Omental fat pad (tissue), 4 donors: ENCODE data around the gene PSME1. TPM values are rescaled to one million over a fixed set of nuclear protein-coding genes. Genes with fewer than 3 reads are reported as not detected.

Source experiments
- ATAC-seq: fragments of 150-250 bp; one replicate; pipeline ENCODE4 v1.9.1; 2016; ENCODE audit warnings: mild to moderate bottlenecking, moderate library complexity; ENCODE audit not compliant: low FRiP score
- DNase-seq: peaks from one replicate; pipeline ENCODE4 v3.0.0-alpha.2; 2019; ENCODE audit warnings: low spot score
- small RNA-seq: library from RNA; depleted of rRNA; stranded (forward); fragments of <200 nt; gene quantifications from one replicate; pipeline ENCODE3, GENCODE V24; 2016
- total RNA-seq, 4 donors: library from RNA; depleted of rRNA; stranded (reverse); fragments of >200 nt; gene quantifications; one replicate each; pipeline ENCODE4 v1.1.0, GENCODE V29; 2016
- TF ChIP-seq, protein P1 (sequence below), 3 donors: fragments of 450-650 bp; IDR thresholded peaks; one replicate each; pipeline ENCODE4 v1.5.1; 2016 to 2017; ENCODE audit warnings: antibody characterized with exemption in 3 of 3, mild to moderate bottlenecking in 3 of 3, moderate library complexity in 2 of 3

The PSME1 gene
- total RNA-seq, 4 donors from 2014 or later: 89.1 to 158 (median 96.8) TPM

DNA sequence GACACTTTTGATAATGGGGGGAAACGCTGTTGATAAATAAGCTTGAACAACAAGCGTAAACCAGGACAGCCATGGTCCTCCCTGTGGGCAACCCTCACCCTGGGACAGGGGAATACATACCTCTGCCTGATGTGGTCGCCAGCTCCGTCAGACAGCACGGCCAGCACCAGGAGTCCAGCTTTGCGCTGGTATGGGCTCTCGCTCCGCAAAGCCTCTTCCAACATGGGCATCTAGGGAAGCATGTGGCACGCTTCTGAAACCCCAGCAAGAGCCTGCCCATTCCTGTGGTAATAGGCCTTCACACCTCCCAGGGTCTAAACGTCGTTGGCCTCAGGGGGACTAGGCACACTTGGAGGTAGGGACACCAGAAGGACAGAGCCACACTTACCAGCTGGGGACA is 49.7 kb downstream of the PSME1 start:
- TF ChIP-seq, protein P1, sequence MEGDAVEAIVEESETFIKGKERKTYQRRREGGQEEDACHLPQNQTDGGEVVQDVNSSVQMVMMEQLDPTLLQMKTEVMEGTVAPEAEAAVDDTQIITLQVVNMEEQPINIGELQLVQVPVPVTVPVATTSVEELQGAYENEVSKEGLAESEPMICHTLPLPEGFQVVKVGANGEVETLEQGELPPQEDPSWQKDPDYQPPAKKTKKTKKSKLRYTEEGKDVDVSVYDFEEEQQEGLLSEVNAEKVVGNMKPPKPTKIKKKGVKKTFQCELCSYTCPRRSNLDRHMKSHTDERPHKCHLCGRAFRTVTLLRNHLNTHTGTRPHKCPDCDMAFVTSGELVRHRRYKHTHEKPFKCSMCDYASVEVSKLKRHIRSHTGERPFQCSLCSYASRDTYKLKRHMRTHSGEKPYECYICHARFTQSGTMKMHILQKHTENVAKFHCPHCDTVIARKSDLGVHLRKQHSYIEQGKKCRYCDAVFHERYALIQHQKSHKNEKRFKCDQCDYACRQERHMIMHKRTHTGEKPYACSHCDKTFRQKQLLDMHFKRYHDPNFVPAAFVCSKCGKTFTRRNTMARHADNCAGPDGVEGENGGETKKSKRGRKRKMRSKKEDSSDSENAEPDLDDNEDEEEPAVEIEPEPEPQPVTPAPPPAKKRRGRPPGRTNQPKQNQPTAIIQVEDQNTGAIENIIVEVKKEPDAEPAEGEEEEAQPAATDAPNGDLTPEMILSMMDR (IDR thresholded peaks at IDR 0.05): no peak
- DNase-seq: no peak
- ATAC-seq: no peak

DNA sequence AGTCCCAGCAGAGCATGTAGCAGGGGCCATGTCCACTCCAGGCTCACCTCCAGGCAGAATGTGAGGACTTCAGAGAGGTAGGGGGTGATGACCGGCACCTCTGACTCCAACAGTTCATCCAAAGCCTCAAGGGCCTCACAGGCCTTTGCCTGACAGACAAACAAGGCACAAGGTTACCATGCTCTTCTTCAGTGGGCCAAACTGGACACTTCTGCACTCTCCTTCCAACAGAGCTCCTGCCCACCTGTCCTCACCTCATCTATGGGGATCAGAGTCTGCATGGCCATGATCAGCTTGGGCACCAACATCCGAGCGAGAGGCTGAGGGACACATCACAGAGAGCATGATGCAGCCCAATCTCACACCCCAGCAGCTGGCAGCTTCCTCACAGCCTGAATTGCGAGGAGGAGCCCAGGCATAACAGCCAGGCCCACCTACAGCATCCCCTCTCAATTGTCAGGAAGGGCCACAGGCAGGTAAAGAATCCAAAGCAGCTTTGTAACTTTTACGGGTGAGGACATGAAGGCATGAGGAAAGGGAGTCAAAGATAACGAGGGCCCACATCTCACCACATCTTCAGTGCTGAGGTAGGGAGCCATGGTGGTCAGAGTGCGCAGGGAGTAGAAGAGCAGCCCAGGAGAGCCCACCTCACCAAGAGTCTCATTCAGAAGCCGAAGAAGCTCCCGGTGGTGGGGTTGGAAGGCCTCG is 51.0 kb downstream of the PSME1 start:
- ATAC-seq: no peak
- DNase-seq: no peak
- TF ChIP-seq, protein P1 (IDR thresholded peaks at IDR 0.05): no peak

DNA sequence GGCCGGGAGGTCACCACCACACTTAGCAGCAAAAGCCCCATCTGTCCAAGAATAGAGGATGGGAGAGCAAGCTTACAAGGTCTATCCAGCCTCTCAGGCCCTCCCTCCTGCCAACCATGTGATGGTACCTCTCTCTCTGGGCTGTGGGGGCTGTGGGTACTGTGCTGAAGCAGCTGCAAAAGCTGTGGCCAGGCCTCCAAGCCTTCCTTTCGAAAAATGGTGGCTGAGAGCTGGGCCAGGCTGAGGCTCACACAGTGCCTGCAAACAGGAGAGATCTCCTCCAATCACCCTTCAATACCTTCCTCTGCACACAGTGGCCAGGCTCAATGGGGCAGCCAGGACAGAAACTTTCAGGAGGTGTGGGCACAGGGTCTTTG is 51.5 kb downstream of the PSME1 start:
- ATAC-seq (no peak), DNase-seq (no peak)
- TF ChIP-seq, protein P1 (IDR thresholded peaks at IDR 0.05): no peak

Small RNAs within 50 kb of the gene (small RNA-seq; reads per million reads assigned to genes)
- not detected for gene IPO4
- not detected for gene IRF9
- gene RNA5SP383: 0.52 reads per million

Other genes starting within 250 kb of the PSME1 start
- gene DHRS4, start 182.4 kb upstream of the PSME1 start, total RNA-seq: 10 to 100 TPM; 29.8 to 57.0 (median 48.0) TPM
- 10 to 100 TPM; 10.6 to 17.7 (median 15.2) TPM for gene DHRS4L2, start 147.3 kb upstream of the PSME1 start, total RNA-seq
- gene CARMIL3, start 84.2 kb upstream of the PSME1 start, total RNA-seq: under 1 TPM; 0.06 to 0.72 (median 0.30) TPM
- gene CPNE6, start 64.6 kb upstream of the PSME1 start, total RNA-seq: not detected
- gene PCK2, start 41.9 kb upstream of the PSME1 start, total RNA-seq: 10 to 100 TPM; 33.6 to 53.4 (median 42.9) TPM
- 10 to 100 TPM; 50.1 to 76.0 (median 54.4) TPM for gene DCAF11, start 21.4 kb upstream of the PSME1 start, total RNA-seq
- gene NRL, start 21.2 kb upstream of the PSME1 start, total RNA-seq: 1 to 10 TPM in 3 of 4 donors, under 1 TPM in 1; 0.94 to 4.3 (median 1.3) TPM
- gene FITM1, start 5.5 kb upstream of the PSME1 start, total RNA-seq: 1 to 10 TPM in 2 of 4 donors, under 1 TPM in 1, not detected in 1; 0.96 to 2.8 (median 1.2) TPM
- 10 to 100 TPM in 2 of 4 donors, 1 to 10 TPM in 2; 6.3 to 15.3 (median 10.0) TPM for gene EMC9, start 5.4 kb downstream of the PSME1 start, total RNA-seq
- 10 to 100 TPM; 32.8 to 86.4 (median 70.3) TPM for gene PSME2, start 10.4 kb downstream of the PSME1 start, total RNA-seq
- gene RNF31, start 11.3 kb downstream of the PSME1 start, total RNA-seq: 10 to 100 TPM; 26.6 to 64.2 (median 37.8) TPM
- 100 to 1,000 TPM in 1 of 4 donors, 10 to 100 TPM in 3; 39.4 to 126 (median 66.3) TPM for gene IRF9, start 25.1 kb downstream of the PSME1 start, total RNA-seq
- gene REC8, start 35.9 kb downstream of the PSME1 start, total RNA-seq: 10 to 100 TPM in 3 of 4 donors, 1 to 10 TPM in 1; 6.7 to 31.4 (median 16.3) TPM
- gene IPO4, start 52.6 kb downstream of the PSME1 start, total RNA-seq: 100 to 1,000 TPM in 1 of 4 donors, 10 to 100 TPM in 3; 24.1 to 108 (median 34.4) TPM
- 10 to 100 TPM; 54.9 to 65.5 (median 60.9) TPM for gene TM9SF1, start 59.2 kb downstream of the PSME1 start, total RNA-seq
- under 1 TPM in 2 of 4 donors, not detected in 2; 0.36 to 0.46 TPM for gene TSSK4, start 69.5 kb downstream of the PSME1 start, total RNA-seq
- gene CHMP4A, start 77.3 kb downstream of the PSME1 start, total RNA-seq: 10 to 100 TPM; 51.8 to 82.7 (median 64.7) TPM
- gene MDP1, start 79.9 kb downstream of the PSME1 start, total RNA-seq: 10 to 100 TPM in 3 of 4 donors, 1 to 10 TPM in 1; 9.0 to 18.1 (median 12.5) TPM
- gene NEDD8, start 96.2 kb downstream of the PSME1 start, total RNA-seq: 100 to 1,000 TPM in 3 of 4 donors, 10 to 100 TPM in 1; 98.4 to 184 (median 126) TPM
- gene GMPR2, start 96.7 kb downstream of the PSME1 start, total RNA-seq: 10 to 100 TPM; 36.3 to 69.0 (median 47.0) TPM
- 10 to 100 TPM; 46.1 to 80.1 (median 63.6) TPM for gene TINF2, start 106.4 kb downstream of the PSME1 start, total RNA-seq
- 100 to 1,000 TPM in 2 of 4 donors, 10 to 100 TPM in 1, 1 to 10 TPM in 1; 2.0 to 114 (median 79.1) TPM for gene TGM1, start 127.0 kb downstream of the PSME1 start, total RNA-seq
- gene RABGGTA, start 135.4 kb downstream of the PSME1 start, total RNA-seq: 10 to 100 TPM; 20.7 to 30.9 (median 25.0) TPM
- gene DHRS1, start 163.6 kb downstream of the PSME1 start, total RNA-seq: 10 to 100 TPM; 14.3 to 42.5 (median 23.7) TPM
- 10 to 100 TPM; 13.9 to 22.2 (median 17.8) TPM for gene NOP9, start 163.7 kb downstream of the PSME1 start, total RNA-seq
- 10 to 100 TPM in 3 of 4 donors, 1 to 10 TPM in 1; 9.1 to 23.8 (median 14.3) TPM for gene CIDEB, start 171.8 kb downstream of the PSME1 start, total RNA-seq
- gene LTB4R2, start 173.9 kb downstream of the PSME1 start, total RNA-seq: 1 to 10 TPM; 4.7 to 9.0 (median 7.9) TPM
- 10 to 100 TPM in 3 of 4 donors, 1 to 10 TPM in 1; 5.0 to 16.7 (median 12.6) TPM for gene LTB4R, start 175.3 kb downstream of the PSME1 start, total RNA-seq
- 100 to 1,000 TPM in 1 of 4 donors, 10 to 100 TPM in 2, 1 to 10 TPM in 1; 9.7 to 144 (median 45.6) TPM for gene ADCY4, start 198.9 kb downstream of the PSME1 start, total RNA-seq
- 10 to 100 TPM in 2 of 4 donors, 1 to 10 TPM in 2; 9.0 to 18.0 (median 13.2) TPM for gene RIPK3, start 203.8 kb downstream of the PSME1 start, total RNA-seq
- 10 to 100 TPM in 3 of 4 donors, 1 to 10 TPM in 1; 9.2 to 53.3 (median 23.3) TPM for gene NFATC4, start 232.0 kb downstream of the PSME1 start, total RNA-seq